ENCODE results near the gene PDGFD.

Gene PDGFD

GRCh38 chr11:104164028-104164520 lies at the start of gene PDGFD:
Gene PDGFD (minus strand): TSS chr11:104164147.
- peak; percentile 72 for DNase-seq

- DNase-seq, result no peak
These were observed 43.0 kb upstream of the PDGFD start for GRCh38 chr11:104206936-104207335.

DNA sequence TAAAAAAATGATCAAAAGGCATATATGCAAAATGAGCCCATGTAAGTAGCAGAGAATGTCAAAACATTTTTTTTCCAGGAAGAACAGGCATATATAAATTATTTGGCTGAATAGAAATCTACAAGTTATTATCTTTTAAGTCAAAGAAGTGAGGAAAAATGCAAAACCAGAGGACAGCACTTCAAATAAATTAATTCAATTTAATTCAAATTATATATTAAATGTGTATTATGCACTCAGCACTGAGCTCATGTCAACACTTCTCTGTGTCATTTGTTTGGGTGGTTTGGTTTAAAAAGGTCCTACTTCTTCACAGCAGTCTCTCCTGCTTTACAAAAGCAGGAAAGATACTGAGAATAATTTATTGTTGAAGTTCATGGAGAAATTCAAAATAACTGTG lies 41.9 kb upstream of the PDGFD start:
- no peak for DNase-seq

DNA sequence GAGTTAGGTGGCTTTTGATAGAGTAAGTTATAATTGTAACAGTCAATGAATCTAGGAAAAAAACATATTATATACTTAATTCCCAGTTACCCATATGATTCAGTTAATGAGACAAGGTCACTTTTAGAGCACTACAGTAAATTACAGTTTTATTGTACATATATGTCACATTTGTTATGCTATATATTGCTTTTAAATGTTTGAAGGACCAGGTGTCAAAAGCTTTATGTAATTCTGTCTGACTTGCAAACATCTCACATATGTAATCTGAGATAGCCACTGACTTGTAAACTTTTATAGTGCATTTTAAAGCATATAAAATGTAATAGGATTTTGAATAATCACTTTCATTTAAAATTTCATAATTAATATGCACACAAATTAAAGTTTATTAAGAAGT lies 36.7 kb upstream of the PDGFD start:
- no peak for DNase-seq

- DNase-seq, result no peak
These were observed 35.1 kb upstream of the PDGFD start for GRCh38 chr11:104199053-104199452.

DNA sequence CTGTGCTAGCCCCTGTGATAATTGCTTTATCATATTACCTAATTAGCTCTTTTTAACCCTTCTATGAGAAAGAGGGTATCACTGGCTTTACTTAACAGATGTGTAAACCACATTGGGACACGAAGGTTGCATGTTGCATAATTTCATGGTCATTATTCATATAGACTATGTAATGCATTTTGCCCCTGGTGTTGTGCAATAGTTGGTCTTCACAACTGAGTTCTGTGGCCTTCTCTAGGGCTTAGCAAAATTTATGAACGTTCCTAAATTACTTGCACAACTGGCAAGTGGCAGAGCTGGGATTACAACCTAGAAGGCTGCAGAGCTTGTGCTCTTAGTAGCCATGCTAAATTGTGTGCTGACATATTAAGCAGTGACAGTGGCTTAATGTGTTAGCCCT lies 34.6 kb upstream of the PDGFD start:
- peak; percentile 35 for DNase-seq

DNA sequence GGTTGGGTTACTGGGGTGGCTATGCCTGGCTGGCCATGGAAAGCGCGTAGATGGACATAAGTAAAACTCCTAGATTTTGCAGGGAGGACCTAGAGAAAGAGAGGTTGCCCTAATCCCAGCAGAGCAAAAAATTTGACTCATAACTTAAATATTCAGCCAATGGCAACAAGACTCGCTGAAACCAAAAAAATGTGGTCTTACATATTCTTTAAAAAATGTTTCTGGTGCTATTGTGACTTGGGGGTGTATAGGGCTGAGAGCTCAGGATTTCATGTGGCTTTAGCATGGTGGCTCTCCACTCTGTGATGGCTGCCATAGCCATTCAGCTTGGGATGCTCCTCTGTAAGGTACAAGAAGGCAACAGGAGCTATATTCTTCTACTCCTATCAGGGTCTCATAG lies 27.2 kb upstream of the PDGFD start:
- DNase-seq, result peak; percentile 59

DNA sequence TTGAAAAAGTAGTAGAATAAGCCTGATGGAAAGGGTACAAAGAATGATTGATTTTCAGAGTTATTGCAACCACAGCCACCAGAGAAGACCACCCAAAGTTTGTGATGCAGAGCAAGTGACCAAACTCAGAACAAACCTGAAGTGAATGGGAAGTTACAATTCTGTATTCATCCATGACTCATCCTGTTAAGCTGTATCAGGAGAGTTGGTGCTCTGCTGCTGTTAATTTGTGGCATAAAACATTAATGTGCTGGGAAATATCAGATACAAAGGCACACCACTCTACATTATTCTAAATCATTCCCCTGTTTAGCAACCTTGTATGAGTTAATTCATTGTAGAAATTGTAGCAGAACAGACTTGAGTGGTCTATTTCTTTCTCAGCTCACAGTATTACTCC lies 19.6 kb upstream of the PDGFD start:
- peak; percentile 20 for DNase-seq

DNA sequence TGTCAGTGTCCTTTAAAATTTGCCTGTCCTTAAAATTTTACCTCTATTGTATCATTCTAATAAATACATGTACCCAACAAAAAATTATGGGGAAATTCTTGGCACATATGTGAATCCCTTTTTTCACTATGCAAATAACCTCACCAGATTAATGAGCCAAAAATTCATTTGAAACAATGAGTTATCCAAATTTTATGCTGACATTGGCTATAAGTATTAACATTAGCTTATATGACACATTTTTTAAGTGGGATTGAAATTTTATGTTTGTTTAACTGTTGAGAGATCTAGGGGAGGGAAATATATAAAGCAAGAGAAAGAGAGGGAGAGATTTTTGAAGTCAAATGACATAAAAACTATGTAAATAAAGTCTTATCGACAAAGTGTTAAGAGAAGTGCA lies 11.8 kb upstream of the PDGFD start:
- no peak for DNase-seq

DNA sequence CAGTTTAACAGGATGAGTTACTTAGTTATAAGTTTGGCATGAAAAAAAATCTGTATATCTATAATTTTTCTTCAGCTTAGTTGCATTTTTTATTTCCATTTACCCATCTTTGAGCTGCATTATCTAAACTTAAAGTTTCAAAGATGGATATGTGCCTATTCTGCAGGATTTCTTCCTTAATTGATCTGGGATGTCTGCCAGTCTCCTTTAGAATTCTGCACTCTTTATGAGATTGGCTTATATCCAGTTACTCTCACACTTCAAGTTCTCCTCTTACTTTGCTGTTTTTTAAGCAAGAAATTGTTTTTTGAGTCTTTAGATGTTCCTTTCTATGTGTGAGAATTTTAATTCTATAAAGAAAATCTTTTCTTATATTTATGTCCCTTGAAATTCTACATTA lies 5.1 kb upstream of the PDGFD start:
- no peak for DNase-seq

GRCh38 chr11:104165014-104165413 lies 1.1 kb upstream of the PDGFD start:
- DNase-seq, result no peak

DNA sequence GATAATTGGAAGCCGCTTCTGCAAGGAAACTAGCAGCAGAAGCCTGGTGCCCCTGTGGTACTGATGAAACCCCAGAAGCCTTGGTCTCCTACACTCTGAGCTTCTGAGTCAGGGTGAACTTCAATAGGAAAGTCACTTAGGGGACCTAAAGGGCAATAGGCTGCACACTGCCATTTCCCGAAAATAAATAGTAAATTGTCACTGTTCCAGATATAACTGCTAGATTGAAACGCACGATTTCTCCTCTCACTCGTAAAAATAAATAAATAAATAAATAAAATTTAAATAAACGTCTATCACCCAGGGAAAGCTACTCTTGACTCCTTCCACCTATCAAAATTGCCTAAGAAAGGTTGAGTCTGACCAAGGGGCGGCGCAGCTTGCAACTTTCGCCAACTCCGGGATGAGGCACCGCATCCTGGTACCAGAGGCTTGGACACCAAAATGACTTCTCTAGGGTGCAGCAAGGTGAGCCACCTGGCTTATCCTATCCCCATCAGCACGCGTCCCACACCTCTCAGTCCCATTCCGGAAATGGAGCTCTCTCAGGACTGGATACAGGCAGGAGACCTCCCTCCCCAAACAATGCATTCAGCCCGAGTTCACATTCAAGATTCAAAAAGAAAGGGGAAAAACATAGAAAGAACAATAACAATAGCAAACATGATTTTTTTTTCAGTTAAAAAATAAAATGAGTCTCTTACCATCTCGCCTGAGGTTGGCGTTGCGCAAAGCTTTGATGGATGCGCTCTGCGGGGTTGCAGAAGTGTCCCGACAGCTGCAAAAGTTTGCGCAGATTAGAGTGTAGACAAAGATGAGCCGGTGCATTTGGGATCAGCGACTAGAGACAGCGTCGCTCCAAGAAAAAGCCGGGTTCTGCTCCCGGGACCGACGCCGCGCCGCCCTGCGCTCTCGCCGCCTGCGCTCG lies 583 bp downstream of the PDGFD start:
- DNase-seq, result peak; percentile 21

- peak; percentile 19 for DNase-seq
These were observed 2.0 kb downstream of the PDGFD start for GRCh38 chr11:104161751-104162450.

DNA sequence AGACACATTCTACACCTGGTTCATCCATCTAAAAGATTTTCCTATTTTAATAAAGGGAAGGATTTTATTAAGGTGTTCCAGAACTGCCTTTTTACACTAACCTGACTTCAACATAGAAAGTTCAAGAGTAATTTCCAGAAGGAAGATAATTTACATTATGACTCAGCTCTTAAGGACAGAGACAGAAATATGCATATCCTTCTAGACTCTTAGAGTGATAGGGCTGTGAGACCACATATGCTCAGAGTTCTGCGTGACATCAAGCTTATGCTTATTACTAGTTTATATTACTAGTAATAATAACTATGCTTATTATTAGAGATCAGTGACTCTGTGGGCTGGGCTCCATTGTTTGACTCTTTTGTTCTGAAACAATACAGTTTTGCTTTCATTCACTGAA lies 4.6 kb downstream of the PDGFD start:
- DNase-seq, result peak; percentile 23

GRCh38 chr11:104155375-104155774 lies 8.6 kb downstream of the PDGFD start:
- no peak for DNase-seq

DNA sequence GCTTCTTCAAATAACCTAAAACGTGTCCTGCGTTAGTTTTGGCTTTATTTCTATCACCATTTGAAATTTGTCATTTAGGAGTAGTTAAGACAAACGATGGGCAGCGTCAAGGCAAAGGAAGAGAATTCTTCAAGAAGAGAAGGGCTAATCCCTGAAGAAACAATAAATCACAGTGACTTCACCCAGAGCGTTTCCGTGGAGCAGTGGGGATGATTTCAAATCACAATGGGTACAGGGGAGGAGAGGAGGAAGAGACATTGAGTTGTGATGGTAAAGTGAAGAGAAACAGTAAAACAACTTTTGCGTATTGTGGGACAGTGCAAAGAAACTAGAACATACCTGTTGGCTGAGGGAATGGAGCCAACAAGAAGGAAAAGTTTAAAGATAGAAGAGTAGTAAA lies 9.7 kb downstream of the PDGFD start:
- DNase-seq, result no peak

- DNase-seq, result no peak
These were observed 10.9 kb downstream of the PDGFD start for GRCh38 chr11:104152941-104153505.

DNA sequence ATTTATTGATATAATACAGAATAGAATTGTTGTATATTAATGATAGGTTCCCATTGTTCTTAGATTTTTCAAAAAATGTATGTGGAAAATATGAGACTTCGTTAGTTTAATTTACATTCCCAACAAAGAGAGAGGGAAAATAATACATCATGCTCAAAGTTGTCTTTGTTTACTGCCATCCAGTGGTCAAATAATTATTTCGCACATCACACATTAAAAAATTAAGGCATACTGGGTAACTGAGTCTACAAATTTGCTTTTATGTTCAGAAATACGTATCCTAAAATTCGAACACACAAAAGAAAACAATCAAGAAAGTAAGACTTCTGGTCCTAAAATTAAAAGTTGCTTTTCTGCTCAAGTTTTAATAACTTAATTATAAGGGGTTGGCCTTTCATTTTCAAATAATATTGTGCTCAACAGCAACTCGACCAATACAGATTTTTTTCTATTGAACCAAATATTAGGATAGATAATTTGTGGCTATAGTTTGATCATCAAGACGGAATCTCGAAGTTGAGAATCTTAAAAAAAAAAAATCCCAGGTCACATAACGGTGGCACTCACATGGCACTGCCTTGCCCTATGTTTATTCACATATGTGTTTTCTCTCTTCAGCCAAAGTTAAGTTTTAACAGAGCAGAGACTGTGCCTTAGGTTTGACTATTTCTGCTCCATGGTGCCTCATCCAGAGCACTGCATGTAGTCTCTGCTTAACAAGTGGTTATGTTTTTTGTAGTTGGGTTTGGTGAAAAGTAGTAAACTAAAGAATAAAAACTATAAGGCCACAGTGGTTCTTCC lies 12.3 kb downstream of the PDGFD start:
- peak; percentile 10 for DNase-seq

- peak; percentile 53 for DNase-seq
These were observed 15.2 kb downstream of the PDGFD start for GRCh38 chr11:104148706-104149105.

DNA sequence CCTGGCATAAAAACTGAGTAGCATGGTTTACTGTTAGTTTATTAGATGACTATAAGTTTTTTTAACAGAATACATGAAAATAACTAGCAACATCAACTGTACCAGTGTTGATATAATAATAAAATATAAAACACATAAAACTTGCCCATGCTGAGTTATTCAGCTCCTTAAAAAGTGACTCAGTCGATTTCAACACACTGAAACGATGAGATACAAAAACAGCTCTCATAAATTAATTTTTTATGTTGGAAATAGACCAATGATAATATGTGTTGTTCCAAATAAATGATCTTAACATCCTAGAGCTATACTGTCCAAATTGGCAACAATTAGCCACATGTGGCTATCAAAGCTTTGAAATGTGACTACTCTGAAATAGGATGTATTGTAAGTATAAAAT lies 15.9 kb downstream of the PDGFD start:
- peak; percentile 86 for DNase-seq

DNA sequence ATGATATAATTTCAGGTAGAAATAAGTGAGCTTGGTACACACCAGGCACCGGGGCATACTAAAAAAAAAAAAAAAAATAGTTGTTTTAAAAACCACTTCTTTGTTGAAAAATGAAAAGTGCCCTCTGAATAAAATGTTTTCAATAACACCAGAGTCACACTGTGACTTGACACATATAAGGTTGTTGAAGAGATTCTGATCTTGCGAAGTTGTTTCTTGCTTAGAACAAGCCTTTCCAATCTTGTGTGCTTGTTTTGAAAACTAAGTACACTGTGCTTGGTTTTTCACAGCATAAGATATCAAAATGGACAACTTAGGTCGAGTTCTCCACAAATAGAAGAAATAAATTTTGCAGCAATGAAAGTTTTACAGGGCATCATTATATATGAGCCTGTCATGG lies 17.0 kb downstream of the PDGFD start:
- DNase-seq, result no peak

GRCh38 chr11:104146421-104146820 lies 17.5 kb downstream of the PDGFD start:
- peak; percentile 70 for DNase-seq

- DNase-seq, result no peak
These were observed 18.9 kb downstream of the PDGFD start for GRCh38 chr11:104145062-104145461.
